Right lobe of liver (tissue), 6 donors: ENCODE measurements around the gene MYOM3. TPM values are rescaled to one million over a fixed set of nuclear protein-coding genes. Genes with fewer than 3 reads are reported as not detected.

ENCODE experiments used
- ATAC-seq, 4 donors: fragments of 200-7000 bp; cut with Tn5 transposase; one replicate each; pipeline ENCODE4 v1.9.1; 2020; ENCODE audit warnings: mild to moderate bottlenecking in 4 of 4, moderate library complexity in 4 of 4
- DNase-seq, 3 donors: peaks; one replicate each; pipeline ENCODE4 v3.0.0-alpha.2; 2020
- H3K27ac ChIP-seq, 3 donors: fragments of 200-600 bp; one replicate each; pipeline ENCODE4 v1.8.0; 2022
- H3K27me3 ChIP-seq, 2 donors: fragments of 200-600 bp; one replicate each; pipeline ENCODE4 v1.8.0; 2022
- H3K36me3 ChIP-seq, 4 donors: fragments of 200-600 bp; sonication (generic) in 1 of 4; one replicate each; pipeline versions ENCODE4 v1.5.1 to v1.8.0; 2017 to 2022; ENCODE audit warnings: control low read depth in 1 of 4
- H3K4me1 ChIP-seq, 4 donors: fragments of 200-600 bp; sonication (generic) in 1 of 4; one replicate each; pipeline versions ENCODE4 v1.5.1 to v1.8.0; 2017 to 2022; ENCODE audit warnings: control low read depth in 1 of 4
- H3K4me3 ChIP-seq, 3 donors: fragments of 200-600 bp; one replicate each; pipeline ENCODE4 v1.8.0; 2022
- H3K9me3 ChIP-seq, 4 donors: fragments of 200-600 bp; sonication (generic) in 1 of 4; one replicate each; pipeline versions ENCODE4 v1.5.1 to v1.8.0; 2017 to 2022; ENCODE audit warnings: control low read depth in 1 of 4
- CTCF ChIP-seq, 4 donors: fragments of 200-600 bp in 3 of 4; fragments of 450-650 bp in 1 of 4; IDR thresholded peaks; one replicate each; pipeline versions ENCODE4 v1.5.1 to v1.8.0; 2016 to 2022; ENCODE audit warnings: antibody characterized with exemption in 4 of 4, mild to moderate bottlenecking in 2 of 4
- POLR2A ChIP-seq: fragments of 450-650 bp; IDR thresholded peaks from one replicate; pipeline ENCODE4 v1.6.1; 2017; ENCODE audit warnings: antibody characterized with exemption, mild to moderate bottlenecking
- WGBS: methylation state at CpG from one replicate; pipeline ENCODE4 v1.1.6; 2018; ENCODE audit warnings: low coverage, low lambda C conversion rate; ENCODE audit not compliant: insufficient coverage; ENCODE audit errors: missing lambda C conversion rate; 5-methylcytosine and 5-hydroxymethylcytosine counted together
- intact Hi-C, 2 donors: fragments of 100-400 bp; cut with DNase I; formaldehyde crosslinking; loops; one replicate each; pipeline versions ENCODE4 v1.11.2 to v1.14.1; 2022
- total RNA-seq, 6 experiments: library from RNA; depleted of rRNA in 2 of 6; stranded (reverse); fragments of >200 nt in 2 of 6; fragmentation: NEBNext Ultra II Directional in 3 of 6; extraction: Animal tissue kit (Norgen Biotek cat#: 25700) in 3 of 6; gene quantifications; one replicate each; pipeline versions ENCODE4 v1.1.0 to v1.2.4, GENCODE V29; 2016 to 2023
- donor health status: DM: no; HTN: yes; CAD: no.
- donor health status: DM: no; HTN: no; CAD: no.
- donor health status: DM: no; HTN: no; CAD: no.
- donor health status: DM: no; HTN: yes; CAD: no.
- donor health status: DM: no; HTN: yes; CAD: no.

The MYOM3 gene
- total RNA-seq, 6 experiments from 2014 or later = 0.04 to 0.37 (median 0.13) TPM

- TF ChIP-seq CTCF (IDR thresholded peaks at IDR 0.05) (no peak), POLR2A (no peak)
- intact Hi-C loops = no loop called here
- Histone ChIP-seq H3K9me3 (no peaks in the 10 kb centered on the region), H3K4me3 (no peak overlapping the region), H3K4me1 (no peaks in the 10 kb centered on the region), H3K27me3 (no peaks in the 10 kb centered on the region), H3K27ac (no peak overlapping the region), H3K36me3 (no peaks in the 10 kb centered on the region)
- 79% methylated on average over 13 of the region's 14 CpGs for WGBS
- ATAC-seq (no peak), DNase-seq (no peak)
Measured at GRCh38 chr1:24058671-24059455, 53.1 kb downstream of the MYOM3 start.

GRCh38 chr1:24057171-24057570 lies 54.8 kb downstream of the MYOM3 start:
- no peaks in the 10 kb centered on the region for H3K36me3 ChIP-seq
- DNase-seq (no peak), ATAC-seq (no peak)
- H3K27me3 ChIP-seq = no peaks in the 10 kb centered on the region
- 94% methylated on average over 6 of the region's 13 CpGs for WGBS
- intact Hi-C loops = no loop called here
- no peaks in the 10 kb centered on the region for H3K9me3 ChIP-seq
- H3K4me3 ChIP-seq = no peak overlapping the region
- TF ChIP-seq POLR2A = no peak
- no peak for TF ChIP-seq CTCF (IDR thresholded peaks at IDR 0.05)
- H3K27ac ChIP-seq = no peak overlapping the region
- H3K4me1 ChIP-seq = no peaks in the 10 kb centered on the region

GRCh38 chr1:24055681-24056080 lies 56.3 kb downstream of the MYOM3 start:
- Histone ChIP-seq H3K27ac (no peak overlapping the region), H3K36me3 (no peaks in the 10 kb centered on the region), H3K9me3 (no peaks in the 10 kb centered on the region), H3K27me3 (no peaks in the 10 kb centered on the region), H3K4me1 (no peaks in the 10 kb centered on the region), H3K4me3 (no peak overlapping the region)
- no peak for DNase-seq
- TF ChIP-seq CTCF (IDR thresholded peaks at IDR 0.05) (no peak), POLR2A (no peak)
- no peak for ATAC-seq
- intact Hi-C loops = no loop called here
- WGBS = 80% methylated on average over 4 of the region's 8 CpGs

- ATAC-seq (no peak), DNase-seq (no peak)
- intact Hi-C loops = no loop called here
- H3K36me3 ChIP-seq = no peaks in the 10 kb centered on the region
- TF ChIP-seq POLR2A = no peak
- no peak for TF ChIP-seq CTCF (IDR thresholded peaks at IDR 0.05)
- no peaks in the 10 kb centered on the region for H3K27me3 ChIP-seq
- H3K9me3 ChIP-seq = no peaks in the 10 kb centered on the region
- no peak overlapping the region for H3K4me3 ChIP-seq
- H3K4me1 ChIP-seq = no peaks in the 10 kb centered on the region
- WGBS = 61% methylated on average over 6 of the region's 6 CpGs
- no peak overlapping the region for H3K27ac ChIP-seq
Measured at GRCh38 chr1:24052220-24052619, 59.7 kb downstream of the MYOM3 start.
